IMR-90 (cell line): ENCODE measurements around the gene B3GLCT. TPM values are rescaled to one million over a fixed set of nuclear protein-coding genes. Genes with fewer than 3 reads are reported as not detected.

Experiments used
- ATAC-seq: fragments of 200-7000 bp; cut with Tn5 transposase; 2 replicates; pipeline ENCODE4 v1.9.1; 2020; ENCODE audit warnings: low read depth, mild to moderate bottlenecking, moderate library complexity
- BruUV-seq: library from RNA; stranded (reverse); fragments of 400-500 nt; replicated peaks from 2 replicates; lab custom pipeline; 2021; lab: Mats Ljungman, UMichigan
- CTCF ChIA-PET: fragments of 300-600 bp; formaldehyde crosslinking; extraction: SDS; loops from one replicate; lab custom pipeline; 2021; ENCODE audit warnings: antibody characterized with exemption; lab: Yijun Ruan, JAX
- POLR2A ChIA-PET: fragments of 300-600 bp; sonication (Branson Sonifier 250); formaldehyde crosslinking; loops from one replicate; lab custom pipeline; 2022; ENCODE audit warnings: antibody characterized with exemption; ENCODE audit not compliant: unreplicated experiment; lab: Charles Lee
- DNase-seq: peaks from one replicate; pipeline ENCODE4 v3.0.0; 2013
- H2AFZ ChIP-seq: replicated peaks from 2 replicates; pipeline ENCODE3; 2013; ENCODE audit warnings: low read length, mild to moderate bottlenecking; ENCODE audit not compliant: poor library complexity
- H2AK5ac ChIP-seq: 2 replicates; pipeline ENCODE4 v1.6.1; 2013; ENCODE audit warnings: low read depth, low read length, inconsistent platforms
- H2AK9ac ChIP-seq: replicated peaks from 2 replicates; pipeline ENCODE3; 2013; ENCODE audit warnings: mild to moderate bottlenecking, low read depth, low read length, moderate library complexity; ENCODE audit not compliant: poor library complexity
- H2BK120ac ChIP-seq: 2 replicates; pipeline ENCODE4 v1.6.1; 2013; ENCODE audit warnings: low read depth, low read length, inconsistent platforms
- H2BK15ac ChIP-seq: 3 replicates; pipeline ENCODE4 v1.6.1; 2013; ENCODE audit warnings: low read depth, low read length, inconsistent platforms
- H2BK20ac ChIP-seq: 2 replicates; pipeline ENCODE4 v1.6.1; 2013; ENCODE audit warnings: low read depth, mild to moderate bottlenecking, inconsistent platforms, low read length, moderate library complexity
- H2BK5ac ChIP-seq: 2 replicates; pipeline ENCODE4 v1.6.1; 2013; ENCODE audit warnings: mild to moderate bottlenecking, low read depth, low read length, inconsistent platforms; ENCODE audit not compliant: poor library complexity, severe bottlenecking
- H3K14ac ChIP-seq: replicated peaks from 2 replicates; pipeline ENCODE4 v1.6.1; 2013; ENCODE audit warnings: low read depth, low read length, inconsistent platforms
- H3K18ac ChIP-seq: 2 replicates; pipeline ENCODE4 v1.6.1; 2013; ENCODE audit warnings: low read depth, low read length, control low read depth
- H3K23ac ChIP-seq: 2 replicates; pipeline ENCODE4 v1.6.1; 2013; ENCODE audit warnings: low read depth, low read length, inconsistent platforms
- H3K27ac ChIP-seq: 2 replicates; pipeline ENCODE4 v1.5.1; 2013; ENCODE audit warnings: mild to moderate bottlenecking, control low read depth, low read length; ENCODE audit not compliant: insufficient read depth
- H3K27me3 ChIP-seq: 2 replicates; pipeline ENCODE4 v1.6.1; 2013; ENCODE audit warnings: low read length; ENCODE audit not compliant: control insufficient read depth, insufficient read depth
- H3K36me3 ChIP-seq: 2 replicates; pipeline ENCODE4 v1.6.1; 2013; ENCODE audit warnings: low read length, mixed read lengths; ENCODE audit not compliant: control insufficient read depth, insufficient read depth
- H3K4ac ChIP-seq: 2 replicates; pipeline ENCODE4 v1.6.1; 2013; ENCODE audit warnings: low read depth, low read length, inconsistent platforms
- H3K4me1 ChIP-seq: 2 replicates; pipeline ENCODE4 v1.6.1; 2013; ENCODE audit warnings: low read length, mixed read lengths; ENCODE audit not compliant: control insufficient read depth, insufficient read depth
- H3K4me2 ChIP-seq: 2 replicates; pipeline ENCODE4 v1.6.1; 2013; ENCODE audit warnings: low read depth, mild to moderate bottlenecking, control low read depth, low read length, moderate library complexity
- H3K4me3 ChIP-seq: 2 replicates; pipeline ENCODE4 v1.5.1; 2013; ENCODE audit warnings: low read depth, mild to moderate bottlenecking, control low read depth, low read length, moderate library complexity; ENCODE audit not compliant: insufficient read depth
- H3K56ac ChIP-seq: 2 replicates; pipeline ENCODE4 v1.6.1; 2013; ENCODE audit warnings: low read length, inconsistent platforms; ENCODE audit not compliant: insufficient read depth; ENCODE audit errors: extremely low read depth
- H3K79me1 ChIP-seq, 2 experiments: 2 replicates each; pipeline ENCODE4 v1.6.1; 2013; ENCODE audit warnings: low read length in 2 of 2, inconsistent platforms in 1 of 2, low read depth in 1 of 2
- H3K9ac ChIP-seq: 2 replicates; pipeline ENCODE4 v1.6.1; 2013; ENCODE audit warnings: low read depth, low read length, control low read depth
- H3K9me1 ChIP-seq: 2 replicates; pipeline ENCODE4 v1.6.1; 2013; ENCODE audit warnings: low read length, inconsistent platforms; ENCODE audit not compliant: insufficient read depth
- H3K9me3 ChIP-seq: 2 replicates; pipeline ENCODE4 v1.6.1; 2013; ENCODE audit warnings: low read length; ENCODE audit not compliant: control insufficient read depth, insufficient read depth
- H4K20me1 ChIP-seq: 2 replicates; pipeline ENCODE4 v1.6.1; 2013; ENCODE audit warnings: low read length, inconsistent platforms; ENCODE audit not compliant: insufficient read depth
- H4K5ac ChIP-seq: 2 replicates; pipeline ENCODE4 v1.6.1; 2013; ENCODE audit warnings: mild to moderate bottlenecking, low read depth, low read length, control low read depth
- H4K8ac ChIP-seq, 2 experiments: 2 replicates each; pipeline ENCODE4 v1.6.1; 2013; ENCODE audit warnings: low read depth in 2 of 2, low read length in 2 of 2, control low read depth in 1 of 2, inconsistent platforms in 1 of 2
- H4K91ac ChIP-seq: 2 replicates; pipeline ENCODE4 v1.6.1; 2013; ENCODE audit warnings: low read depth, low read length, inconsistent platforms; ENCODE audit not compliant: insufficient read depth
- BHLHE40 ChIP-seq: fragments of 150-350 bp; IDR thresholded peaks from 2 replicates; pipeline ENCODE4 v1.6.1; 2016; ENCODE audit warnings: mild to moderate bottlenecking, low read depth, low read length
- CEBPB ChIP-seq: IDR thresholded peaks from 2 replicates; pipeline ENCODE4 v1.6.1; 2012; ENCODE audit warnings: low read depth, low read length, improper control_type of control experiment
- CHD1 ChIP-seq: IDR thresholded peaks from 2 replicates; pipeline ENCODE4 v1.6.1; 2012; ENCODE audit warnings: low read depth, low read length, improper control_type of control experiment
- FOS ChIP-seq: fragments of 150-350 bp; IDR thresholded peaks from 2 replicates; pipeline ENCODE4 v1.6.1; 2016; ENCODE audit warnings: low read depth, low read length
- MAFK ChIP-seq: IDR thresholded peaks from 2 replicates; pipeline ENCODE4 v1.6.1; 2012; ENCODE audit warnings: low read depth, low read length, improper control_type of control experiment
- MAZ ChIP-seq: IDR thresholded peaks from 2 replicates; pipeline ENCODE4 v1.6.1; 2012; ENCODE audit warnings: low read depth, mild to moderate bottlenecking, low read length, improper control_type of control experiment, moderate library complexity, borderline replicate concordance
- MXI1 ChIP-seq: IDR thresholded peaks from 2 replicates; pipeline ENCODE4 v1.6.1; 2012; ENCODE audit warnings: low read depth, mild to moderate bottlenecking, low read length, moderate library complexity, borderline replicate concordance
- NFE2L2 ChIP-seq: fragments of 150-350 bp; IDR thresholded peaks from 2 replicates; pipeline ENCODE4 v1.6.1; 2016; ENCODE audit warnings: low read depth, mild to moderate bottlenecking, low read length
- POLR2A ChIP-seq: IDR thresholded peaks from 2 replicates; pipeline ENCODE4 v1.6.1; 2012; ENCODE audit warnings: mild to moderate bottlenecking, low read depth, low read length
- RAD21 ChIP-seq: IDR thresholded peaks from 2 replicates; pipeline ENCODE4 v1.6.1; 2012; ENCODE audit warnings: low read length, improper control_type of control experiment
- RCOR1 ChIP-seq: IDR thresholded peaks from 2 replicates; pipeline ENCODE4 v1.6.1; 2012; ENCODE audit warnings: mild to moderate bottlenecking, low read length, improper control_type of control experiment; ENCODE audit not compliant: insufficient replicate concordance
- RFX5 ChIP-seq: IDR thresholded peaks from 2 replicates; pipeline ENCODE4 v1.8.0; 2012; ENCODE audit warnings: low read depth, mild to moderate bottlenecking, low read length, moderate library complexity
- SMC3 ChIP-seq: fragments of 150-350 bp; IDR thresholded peaks from 2 replicates; pipeline ENCODE4 v1.6.1; 2016; ENCODE audit warnings: low read depth, mild to moderate bottlenecking, antibody characterized with exemption, low read length, moderate library complexity
- WGBS, 2 experiments: methylation state at CpG; one replicate each; pipeline versions ENCODE4 v1.1.5 to v1.1.7; 2013; ENCODE audit warnings: missing lambda C conversion rate in 2 of 2; ENCODE audit not compliant: insufficient read length in 1 of 2; ENCODE audit errors: extremely low coverage in 2 of 2; 5-methylcytosine and 5-hydroxymethylcytosine counted together
- dilution Hi-C: fragments of 300-500 bp; cut with HindIII; formaldehyde crosslinking; loops from one replicate; pipeline ENCODE4 v1.14.3; 2018; ENCODE audit warnings: low sequenced_read_pairs; ENCODE audit not compliant: unreplicated experiment
- in situ Hi-C: fragments of 300-500 bp; cut with MboI; formaldehyde crosslinking; loops from 3 replicates; pipeline ENCODE4 v1.14.3; 2019; ENCODE audit warnings: low sequenced_read_pairs, inconsistent platforms, mixed read lengths
- intact Hi-C: fragments of 100-400 bp; cut with micrococcal nuclease; formaldehyde crosslinking; loops from 2 replicates; pipeline ENCODE4 v1.10.0; 2022
- polyA plus RNA-seq, 3 experiments: library from polyadenylated mRNA; depleted of rRNA; stranded (reverse); fragments of >200 nt; gene quantifications; 2 replicates each; pipeline ENCODE4 v1.2.3, GENCODE V29; 2012; ENCODE audit warnings: low replicate concordance in 1 of 3
- total RNA-seq: library from RNA; depleted of rRNA; stranded (reverse); fragments of >200 nt; gene quantifications from 2 replicates; pipeline ENCODE4 v1.2.3, GENCODE V29; 2012
- TF ChIP-seq, protein P1 (sequence below): fragments of 150-350 bp; IDR thresholded peaks from 2 replicates; pipeline ENCODE4 v1.6.1; 2016; ENCODE audit warnings: low read depth, mild to moderate bottlenecking, low read length, moderate library complexity, borderline replicate concordance
- TF ChIP-seq, protein P2 (sequence below): fragments of 150-350 bp; IDR thresholded peaks from 2 replicates; pipeline ENCODE4 v1.6.1; 2017; ENCODE audit warnings: mild to moderate bottlenecking, antibody characterized with exemption, low read length, low read depth
- TF ChIP-seq, protein P3 (sequence below): conservative IDR thresholded peaks from 2 replicates; pipeline ENCODE4 v1.5.1; 2012; ENCODE audit warnings: mild to moderate bottlenecking, low read depth, low read length, improper control_type of control experiment

The B3GLCT gene
- total and polyA plus RNA-seq, 2 of the 4 experiments (the other 2 are of a cell fraction) = 2.0 to 4.5 TPM

DNA sequence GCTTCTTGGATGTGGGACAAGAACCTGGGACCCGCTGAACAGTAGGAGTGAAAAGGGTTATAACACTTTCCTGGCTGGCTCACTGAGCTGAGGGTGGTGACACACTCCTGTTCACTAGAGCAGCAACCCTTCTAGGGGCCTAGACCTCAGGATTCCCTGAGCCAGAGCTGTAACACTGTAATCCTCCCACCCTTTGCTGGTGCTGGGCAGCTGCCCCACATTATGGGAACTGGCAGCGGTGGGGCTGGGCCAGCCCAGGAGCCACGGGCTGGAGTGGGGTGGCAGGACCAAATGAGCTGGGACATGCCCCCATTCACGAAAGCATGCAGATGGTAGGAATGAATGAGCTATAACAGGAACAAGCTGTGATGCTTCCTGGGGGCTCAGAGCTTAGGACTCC lies 110.6 kb downstream of the B3GLCT start:
- in situ Hi-C loops = no loop called here
- intact Hi-C loops = no loop called here
- peaks cover 3% of the 10 kb centered on the region; the same call in 1 of the 2 replicates for H3K9me3 ChIP-seq

More for the DNA sequence above, 110.6 kb downstream of the B3GLCT start:
- no peak overlapping the region for H3K9ac ChIP-seq
- dilution Hi-C loops = no loop called here
- no peak overlapping the region for H2AK9ac ChIP-seq
- no peak overlapping the region for H3K23ac ChIP-seq
- H3K79me1 ChIP-seq = no peaks in the 10 kb centered on the region
- H3K27me3 ChIP-seq = no peaks in the 10 kb centered on the region
- no peaks in the 10 kb centered on the region for H3K36me3 ChIP-seq
- no peak overlapping the region for H2BK20ac ChIP-seq
- H2BK120ac ChIP-seq = no peak overlapping the region
- no peaks in the 10 kb centered on the region for H4K20me1 ChIP-seq
- no peak overlapping the region for H3K14ac ChIP-seq
- H3K56ac ChIP-seq = no peak overlapping the region
- H4K8ac ChIP-seq = no peak overlapping the region
- H3K4me1 ChIP-seq = no peaks in the 10 kb centered on the region
- POLR2A ChIA-PET = no interaction called here
- H3K9me1 ChIP-seq = no peaks in the 10 kb centered on the region
- no peak overlapping the region for H4K5ac ChIP-seq
- no peak overlapping the region for H2AFZ ChIP-seq
- no peak overlapping the region for H2BK15ac ChIP-seq
- H2AK5ac ChIP-seq = no peak overlapping the region
- H3K4me2 ChIP-seq = no peak overlapping the region
- no peak overlapping the region for H4K91ac ChIP-seq
- BruUV-seq = no TSS peak
- no peak overlapping the region for H3K18ac ChIP-seq
- CTCF ChIA-PET = no interaction called here
- H3K27ac ChIP-seq = no peak overlapping the region
- no peak for DNase-seq
- no peak overlapping the region for H3K4me3 ChIP-seq
- ATAC-seq = no peak
- H2BK5ac ChIP-seq = no peak overlapping the region
- WGBS, 2 experiments = no CpG with 5 or more reads among the region's 4 CpGs
- TF ChIP-seq, protein P1, sequence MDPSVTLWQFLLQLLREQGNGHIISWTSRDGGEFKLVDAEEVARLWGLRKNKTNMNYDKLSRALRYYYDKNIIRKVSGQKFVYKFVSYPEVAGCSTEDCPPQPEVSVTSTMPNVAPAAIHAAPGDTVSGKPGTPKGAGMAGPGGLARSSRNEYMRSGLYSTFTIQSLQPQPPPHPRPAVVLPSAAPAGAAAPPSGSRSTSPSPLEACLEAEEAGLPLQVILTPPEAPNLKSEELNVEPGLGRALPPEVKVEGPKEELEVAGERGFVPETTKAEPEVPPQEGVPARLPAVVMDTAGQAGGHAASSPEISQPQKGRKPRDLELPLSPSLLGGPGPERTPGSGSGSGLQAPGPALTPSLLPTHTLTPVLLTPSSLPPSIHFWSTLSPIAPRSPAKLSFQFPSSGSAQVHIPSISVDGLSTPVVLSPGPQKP = no peak
- TF ChIP-seq MXI1 = no peak
- TF ChIP-seq FOS = no peak
- no peak for TF ChIP-seq CEBPB
- no peak for TF ChIP-seq MAZ
- TF ChIP-seq RCOR1 = no peak
- no peak for TF ChIP-seq BHLHE40
- no peak for TF ChIP-seq NFE2L2
- no peak for TF ChIP-seq SMC3
- TF ChIP-seq RAD21 = no peak
- TF ChIP-seq, protein P2, sequence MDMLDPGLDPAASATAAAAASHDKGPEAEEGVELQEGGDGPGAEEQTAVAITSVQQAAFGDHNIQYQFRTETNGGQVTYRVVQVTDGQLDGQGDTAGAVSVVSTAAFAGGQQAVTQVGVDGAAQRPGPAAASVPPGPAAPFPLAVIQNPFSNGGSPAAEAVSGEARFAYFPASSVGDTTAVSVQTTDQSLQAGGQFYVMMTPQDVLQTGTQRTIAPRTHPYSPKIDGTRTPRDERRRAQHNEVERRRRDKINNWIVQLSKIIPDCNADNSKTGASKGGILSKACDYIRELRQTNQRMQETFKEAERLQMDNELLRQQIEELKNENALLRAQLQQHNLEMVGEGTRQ = no peak
- TF ChIP-seq, protein P3, sequence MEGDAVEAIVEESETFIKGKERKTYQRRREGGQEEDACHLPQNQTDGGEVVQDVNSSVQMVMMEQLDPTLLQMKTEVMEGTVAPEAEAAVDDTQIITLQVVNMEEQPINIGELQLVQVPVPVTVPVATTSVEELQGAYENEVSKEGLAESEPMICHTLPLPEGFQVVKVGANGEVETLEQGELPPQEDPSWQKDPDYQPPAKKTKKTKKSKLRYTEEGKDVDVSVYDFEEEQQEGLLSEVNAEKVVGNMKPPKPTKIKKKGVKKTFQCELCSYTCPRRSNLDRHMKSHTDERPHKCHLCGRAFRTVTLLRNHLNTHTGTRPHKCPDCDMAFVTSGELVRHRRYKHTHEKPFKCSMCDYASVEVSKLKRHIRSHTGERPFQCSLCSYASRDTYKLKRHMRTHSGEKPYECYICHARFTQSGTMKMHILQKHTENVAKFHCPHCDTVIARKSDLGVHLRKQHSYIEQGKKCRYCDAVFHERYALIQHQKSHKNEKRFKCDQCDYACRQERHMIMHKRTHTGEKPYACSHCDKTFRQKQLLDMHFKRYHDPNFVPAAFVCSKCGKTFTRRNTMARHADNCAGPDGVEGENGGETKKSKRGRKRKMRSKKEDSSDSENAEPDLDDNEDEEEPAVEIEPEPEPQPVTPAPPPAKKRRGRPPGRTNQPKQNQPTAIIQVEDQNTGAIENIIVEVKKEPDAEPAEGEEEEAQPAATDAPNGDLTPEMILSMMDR = no peak
- no peak for TF ChIP-seq POLR2A
- no peak for TF ChIP-seq CHD1
- no peak for TF ChIP-seq RFX5
- no peak for TF ChIP-seq MAFK
- no peak overlapping the region for H3K4ac ChIP-seq
